ENCODE results near the gene CBX3. TPM values are rescaled to one million over a fixed set of nuclear protein-coding genes. Genes with fewer than 3 reads are reported as not detected.

Gene CBX3
- total RNA-seq, 1 donor from 2014 or later: 52.1 TPM

DNA sequence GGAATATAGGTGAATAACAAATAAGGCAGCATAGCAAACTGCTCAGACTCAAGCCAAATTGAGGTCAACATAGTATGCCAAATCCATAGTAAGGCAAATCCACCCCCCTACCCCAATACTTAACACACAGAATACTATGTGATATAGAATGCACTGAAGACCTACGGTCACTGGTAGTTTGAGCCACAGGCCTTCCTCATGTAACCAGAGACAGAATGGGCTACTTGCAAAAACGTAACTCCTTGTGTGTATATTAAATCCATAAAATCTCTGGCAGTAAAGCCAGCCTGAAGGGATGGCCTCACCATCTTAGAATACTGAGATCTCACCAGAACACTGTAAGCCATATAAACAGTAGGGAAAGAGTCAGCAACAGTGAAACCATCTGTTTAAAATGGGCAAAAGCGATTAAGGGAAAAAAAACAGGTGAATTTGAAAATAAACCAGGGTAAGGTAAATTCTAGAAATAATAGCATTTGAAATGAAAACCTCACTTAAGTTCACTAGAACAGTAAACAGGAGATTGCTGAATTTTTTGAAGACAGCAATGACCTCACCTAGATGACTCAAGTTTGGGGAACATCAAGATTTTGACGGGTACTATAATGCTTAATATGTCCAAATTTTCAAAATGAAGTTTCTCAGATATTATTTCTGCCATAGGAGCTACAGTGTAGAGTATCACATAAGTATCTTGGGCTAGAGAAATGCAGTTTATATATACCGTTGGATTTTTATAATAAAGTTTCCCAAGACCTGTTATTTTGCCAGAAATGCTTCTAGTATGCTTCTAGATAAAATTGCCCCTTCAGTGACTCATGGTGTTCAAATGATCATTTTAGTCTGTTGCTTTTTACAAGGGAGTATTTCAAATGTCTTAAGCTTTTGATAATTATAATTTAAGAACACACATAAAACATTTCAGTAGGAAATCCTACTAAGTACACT lies 14.9 kb upstream of the CBX3 start:
- no peak overlapping the region for H3K27ac ChIP-seq
- no peak for DNase-seq (ENCODE audit: extremely low spot score in 2 of 2)
- no peaks in the 10 kb centered on the region for H3K9me3 ChIP-seq
- peaks cover 0 to 35% of the 10 kb centered on the region in 2 donors for H3K36me3 ChIP-seq
- no peaks in the 10 kb centered on the region for H3K27me3 ChIP-seq
- TF ChIP-seq POLR2AphosphoS5 (IDR thresholded peaks at IDR 0.05; ENCODE audit: insufficient read depth in 1 of 2, low read depth in 1 of 2) (no peak), POLR2A (IDR thresholded peaks at IDR 0.05) (no peak)
- TF ChIP-seq, protein P1, sequence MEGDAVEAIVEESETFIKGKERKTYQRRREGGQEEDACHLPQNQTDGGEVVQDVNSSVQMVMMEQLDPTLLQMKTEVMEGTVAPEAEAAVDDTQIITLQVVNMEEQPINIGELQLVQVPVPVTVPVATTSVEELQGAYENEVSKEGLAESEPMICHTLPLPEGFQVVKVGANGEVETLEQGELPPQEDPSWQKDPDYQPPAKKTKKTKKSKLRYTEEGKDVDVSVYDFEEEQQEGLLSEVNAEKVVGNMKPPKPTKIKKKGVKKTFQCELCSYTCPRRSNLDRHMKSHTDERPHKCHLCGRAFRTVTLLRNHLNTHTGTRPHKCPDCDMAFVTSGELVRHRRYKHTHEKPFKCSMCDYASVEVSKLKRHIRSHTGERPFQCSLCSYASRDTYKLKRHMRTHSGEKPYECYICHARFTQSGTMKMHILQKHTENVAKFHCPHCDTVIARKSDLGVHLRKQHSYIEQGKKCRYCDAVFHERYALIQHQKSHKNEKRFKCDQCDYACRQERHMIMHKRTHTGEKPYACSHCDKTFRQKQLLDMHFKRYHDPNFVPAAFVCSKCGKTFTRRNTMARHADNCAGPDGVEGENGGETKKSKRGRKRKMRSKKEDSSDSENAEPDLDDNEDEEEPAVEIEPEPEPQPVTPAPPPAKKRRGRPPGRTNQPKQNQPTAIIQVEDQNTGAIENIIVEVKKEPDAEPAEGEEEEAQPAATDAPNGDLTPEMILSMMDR (IDR thresholded peaks at IDR 0.05): no peak
- intact Hi-C loops (cut with DNase I): no loop called here
- no peaks in the 10 kb centered on the region for H3K4me1 ChIP-seq
- no peak overlapping the region for H3K4me3 ChIP-seq

DNA sequence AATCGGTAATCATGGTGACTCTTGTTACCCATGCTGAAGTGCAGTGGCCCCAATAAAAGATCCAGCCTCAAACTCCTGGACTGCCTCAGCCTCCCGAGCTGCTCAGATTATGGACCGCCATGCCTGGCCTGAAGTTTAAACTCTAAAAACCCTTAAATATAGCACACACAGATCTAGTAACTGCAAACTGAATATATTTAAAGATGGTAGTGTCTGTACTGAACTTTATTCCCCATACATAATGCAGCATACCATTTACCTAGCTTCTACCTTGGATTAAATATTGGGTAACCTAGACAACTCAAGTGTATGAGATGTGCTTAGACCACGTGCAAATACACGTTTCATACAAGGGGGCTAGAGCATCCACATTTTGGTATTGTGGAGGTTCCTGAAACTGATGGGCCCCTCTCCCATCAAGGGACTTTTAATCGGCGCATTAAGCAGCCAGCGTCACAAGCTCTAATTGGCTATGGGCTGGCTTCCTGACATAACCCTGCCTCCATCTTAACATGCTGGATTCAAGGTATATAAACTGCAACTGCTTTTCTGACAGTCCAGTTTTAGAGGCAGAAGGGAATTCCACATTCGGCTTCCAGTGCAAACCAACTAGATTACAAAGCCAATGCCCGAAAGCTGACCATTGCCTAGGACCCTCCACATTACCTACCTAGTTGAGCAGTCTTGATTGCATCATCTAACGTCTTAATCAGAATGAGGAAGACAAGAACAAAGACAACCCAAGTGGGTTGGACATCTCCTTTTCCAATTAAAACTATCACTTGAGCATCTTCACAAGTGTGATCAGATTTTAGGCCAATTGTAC lies 14.0 kb upstream of the CBX3 start:
- Histone ChIP-seq H3K4me3 (no peak overlapping the region), H3K27ac (no peak overlapping the region), H3K9me3 (no peaks in the 10 kb centered on the region), H3K36me3 (peaks cover 0 to 45% of the 10 kb centered on the region in 2 donors), H3K27me3 (no peaks in the 10 kb centered on the region), H3K4me1 (peaks cover 8% of the 10 kb centered on the region)
- intact Hi-C loops (cut with DNase I): no loop called here
- DNase-seq (ENCODE audit: extremely low spot score in 2 of 2): no peak
- TF ChIP-seq, protein P1 (IDR thresholded peaks at IDR 0.05): no peak
- TF ChIP-seq POLR2A (IDR thresholded peaks at IDR 0.05): no peak
- TF ChIP-seq POLR2AphosphoS5 (IDR thresholded peaks at IDR 0.05; ENCODE audit: insufficient read depth in 1 of 2, low read depth in 1 of 2): no peak

DNA sequence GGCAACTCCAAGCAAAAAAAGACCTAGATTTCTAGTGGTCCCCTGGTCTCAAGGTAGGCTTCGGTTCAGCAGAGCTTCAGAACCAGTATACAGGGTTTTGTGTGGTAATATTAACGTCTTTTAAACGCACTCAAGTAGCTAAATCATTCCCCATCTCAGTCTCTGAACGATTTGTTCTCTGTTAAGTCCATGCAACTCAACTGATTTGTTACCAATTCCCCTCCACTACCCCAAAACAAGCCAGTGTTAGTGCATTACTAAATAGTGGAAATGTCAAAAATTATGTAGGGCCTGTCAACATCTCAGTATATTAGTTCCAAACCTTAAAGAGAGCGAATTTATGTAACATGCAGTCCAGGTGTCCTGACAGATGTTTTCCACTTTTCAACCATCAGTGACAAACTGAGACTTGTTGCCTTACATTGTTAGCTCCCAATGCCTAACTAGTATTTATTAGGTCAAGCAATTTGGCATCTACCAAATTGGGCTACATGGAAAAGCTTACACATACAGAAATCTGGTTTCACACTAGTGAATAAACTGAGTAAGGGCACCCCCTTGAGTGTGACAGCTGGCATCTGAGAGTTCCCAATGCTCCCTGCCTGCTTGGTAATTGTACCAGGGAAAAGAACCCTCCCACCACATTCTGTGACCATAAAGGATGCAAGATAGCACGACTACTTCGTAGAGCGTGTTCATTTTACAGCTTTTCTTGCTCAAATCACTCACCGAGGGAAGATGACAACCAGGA lies 13.2 kb upstream of the CBX3 start:
- Histone ChIP-seq H3K27me3 (no peaks in the 10 kb centered on the region), H3K36me3 (peaks cover 0 to 53% of the 10 kb centered on the region in 2 donors), H3K27ac (no peak overlapping the region), H3K4me1 (peaks cover 16% of the 10 kb centered on the region), H3K9me3 (no peaks in the 10 kb centered on the region), H3K4me3 (no peak overlapping the region)
- no peak for DNase-seq (ENCODE audit: extremely low spot score in 2 of 2)
- TF ChIP-seq, protein P1 (IDR thresholded peaks at IDR 0.05): no peak
- TF ChIP-seq POLR2AphosphoS5 (IDR thresholded peaks at IDR 0.05; ENCODE audit: insufficient read depth in 1 of 2, low read depth in 1 of 2) (no peak), POLR2A (IDR thresholded peaks at IDR 0.05) (no peak)
- intact Hi-C loops (cut with DNase I): no loop called here

DNA sequence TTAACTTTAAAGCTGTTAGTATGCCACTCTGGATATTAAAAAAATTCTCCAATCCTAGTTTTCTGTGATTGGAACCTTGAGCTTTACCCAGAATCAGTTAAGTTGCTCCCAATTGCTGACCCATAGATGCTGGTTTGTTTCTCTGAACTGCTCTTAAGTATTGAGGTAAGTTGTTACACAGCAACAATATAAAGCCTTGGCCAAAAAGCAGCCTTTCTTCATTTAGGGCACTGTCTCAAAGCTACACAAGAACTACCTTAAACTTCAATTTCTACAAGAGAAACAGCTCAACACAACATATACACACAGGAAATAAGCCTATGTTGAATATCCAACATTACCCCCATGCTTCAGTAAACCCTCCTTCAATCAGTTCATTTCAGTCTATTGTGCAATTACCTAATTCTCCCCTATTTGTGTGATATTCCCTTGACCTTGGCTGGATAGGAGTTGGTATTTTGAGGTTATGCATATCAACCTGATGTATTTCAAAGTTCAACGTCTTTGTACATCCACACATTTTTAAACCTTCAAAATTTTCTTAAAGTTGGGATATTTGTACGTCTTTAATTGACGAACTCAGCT lies 12.5 kb upstream of the CBX3 start:
- no peak overlapping the region for H3K4me3 ChIP-seq
- DNase-seq (ENCODE audit: extremely low spot score in 2 of 2): no peak
- no peaks in the 10 kb centered on the region for H3K9me3 ChIP-seq
- TF ChIP-seq, protein P1 (IDR thresholded peaks at IDR 0.05): no peak
- no peak for TF ChIP-seq POLR2A (IDR thresholded peaks at IDR 0.05)
- TF ChIP-seq POLR2AphosphoS5 (IDR thresholded peaks at IDR 0.05; ENCODE audit: insufficient read depth in 1 of 2, low read depth in 1 of 2): no peak
- peaks cover 23% of the 10 kb centered on the region for H3K4me1 ChIP-seq
- peaks cover 0 to 60% of the 10 kb centered on the region in 2 donors for H3K36me3 ChIP-seq
- no peak overlapping the region for H3K27ac ChIP-seq
- no peaks in the 10 kb centered on the region for H3K27me3 ChIP-seq
- intact Hi-C loops (cut with DNase I): no loop called here

Data from vagina (tissue), 2 donors.